HG03045 (cell line): ENCODE results near the gene CDK9.
"Not testable (repeated sequence)": the region's sequence is repeated elsewhere in the genome, so short reads cannot be mapped to it uniquely, and the experiment has no call there.

ENCODE experiments used
- ATAC-seq: cut with Tn5 transposase; IDR thresholded peaks from one replicate; pipeline ENCODE4 v1.9.1; 2021; ENCODE audit warnings: mild to moderate bottlenecking, moderate library complexity; ENCODE audit not compliant: unreplicated experiment

Gene CDK9

GRCh38 chr9:127817881-127818434 is 32.1 kb downstream of the CDK9 start:
- ATAC-seq: no peak

DNA sequence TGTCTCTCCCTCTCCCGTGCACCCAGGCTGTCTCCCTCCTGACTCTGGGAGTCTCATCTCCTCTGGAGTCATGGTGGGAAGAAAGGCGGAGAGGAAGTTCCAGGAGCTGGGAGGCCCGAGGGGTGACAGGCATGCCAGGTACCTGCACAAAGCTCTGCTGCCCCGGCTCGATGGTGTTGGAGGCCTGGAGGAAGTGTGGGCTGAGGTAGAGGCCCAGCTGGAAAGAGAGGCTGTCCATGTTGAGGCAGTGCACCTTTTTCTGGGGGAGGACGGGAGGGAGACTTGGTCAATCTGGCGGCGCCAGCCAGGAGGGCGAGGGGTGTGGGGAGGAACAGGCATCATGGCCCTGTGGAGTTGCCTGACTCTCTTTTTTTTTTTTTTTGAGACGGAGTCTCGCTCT is 32.7 kb downstream of the CDK9 start:
- no peak for ATAC-seq

GRCh38 chr9:127822108-127822507 is 36.3 kb downstream of the CDK9 start:
- ATAC-seq: no peak

DNA sequence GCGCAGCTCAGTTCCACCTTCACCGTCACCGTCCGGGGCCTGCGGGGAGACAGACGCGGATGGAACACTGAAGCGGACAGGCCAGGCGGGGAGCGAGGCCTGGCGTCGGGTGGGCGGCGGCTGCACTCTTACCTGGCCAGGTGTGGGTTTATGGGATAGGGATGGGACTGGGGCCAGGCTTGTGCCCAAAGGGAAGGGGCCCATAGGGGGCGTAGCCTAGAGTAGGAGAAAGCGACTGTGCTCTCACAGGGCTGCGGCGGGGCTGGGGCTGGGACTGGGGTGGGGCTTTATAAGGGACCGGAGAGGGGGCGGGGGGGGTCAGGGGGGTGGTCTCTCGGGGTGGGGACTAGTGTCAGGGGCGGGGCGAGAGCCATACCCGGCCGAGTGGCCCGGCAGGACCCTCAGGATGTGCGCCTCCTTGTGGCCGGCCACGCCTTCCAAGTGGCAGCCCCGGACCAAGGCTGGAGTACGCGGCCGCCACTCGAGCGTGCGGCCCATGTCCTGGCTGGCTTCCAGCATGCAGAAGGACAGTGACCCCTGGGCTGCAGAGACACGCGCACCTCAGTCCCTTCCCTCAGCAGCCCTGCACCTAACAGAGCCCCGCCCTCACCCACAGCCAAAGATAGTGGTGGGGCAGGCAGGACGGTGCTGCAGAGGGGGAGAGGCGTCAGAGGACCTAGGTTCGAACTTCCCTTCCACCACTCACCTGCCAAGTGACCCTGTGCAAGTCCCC is 39.7 kb downstream of the CDK9 start:
- ATAC-seq: no peak

GRCh38 chr9:127826253-127826913 is 40.5 kb downstream of the CDK9 start:
- ATAC-seq: no peak

DNA sequence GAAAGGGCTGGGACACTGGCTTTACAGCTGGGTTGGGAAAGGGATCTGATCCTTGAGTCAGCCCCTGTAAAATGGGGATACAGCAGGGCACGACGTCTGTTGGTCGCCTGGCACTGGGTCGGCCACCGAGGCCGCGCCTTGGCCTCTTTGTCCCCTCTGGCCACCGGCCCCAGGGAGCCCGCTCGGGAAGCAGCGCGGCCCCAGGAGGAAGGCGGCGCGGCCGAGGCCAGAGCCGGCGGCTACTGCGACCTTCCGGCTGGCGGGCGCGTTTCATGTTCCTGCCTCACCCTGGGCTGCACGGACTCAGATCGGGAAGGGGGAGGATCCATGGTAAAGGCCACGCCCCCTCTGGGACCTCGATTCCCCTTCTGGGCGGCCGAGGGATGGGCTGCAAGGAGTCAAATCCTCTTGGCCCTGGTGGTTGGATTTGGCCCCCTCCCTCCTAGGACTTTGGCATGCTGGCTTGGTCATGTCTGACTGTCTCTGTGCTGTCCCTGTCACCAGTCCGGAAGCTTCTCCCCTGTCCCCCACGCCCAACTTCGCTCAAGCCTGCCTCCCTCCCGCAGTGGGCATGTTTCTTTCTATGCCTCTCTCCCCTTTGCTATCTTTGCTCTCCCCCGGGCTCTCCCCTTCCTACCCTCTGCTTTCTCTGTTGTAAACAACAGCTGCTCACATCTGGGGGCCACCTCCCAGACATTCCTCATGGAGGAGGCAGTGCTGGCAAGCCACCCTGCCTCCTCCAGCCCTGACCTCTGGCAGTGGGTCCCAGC is 42.6 kb downstream of the CDK9 start:
- no peak for ATAC-seq

DNA sequence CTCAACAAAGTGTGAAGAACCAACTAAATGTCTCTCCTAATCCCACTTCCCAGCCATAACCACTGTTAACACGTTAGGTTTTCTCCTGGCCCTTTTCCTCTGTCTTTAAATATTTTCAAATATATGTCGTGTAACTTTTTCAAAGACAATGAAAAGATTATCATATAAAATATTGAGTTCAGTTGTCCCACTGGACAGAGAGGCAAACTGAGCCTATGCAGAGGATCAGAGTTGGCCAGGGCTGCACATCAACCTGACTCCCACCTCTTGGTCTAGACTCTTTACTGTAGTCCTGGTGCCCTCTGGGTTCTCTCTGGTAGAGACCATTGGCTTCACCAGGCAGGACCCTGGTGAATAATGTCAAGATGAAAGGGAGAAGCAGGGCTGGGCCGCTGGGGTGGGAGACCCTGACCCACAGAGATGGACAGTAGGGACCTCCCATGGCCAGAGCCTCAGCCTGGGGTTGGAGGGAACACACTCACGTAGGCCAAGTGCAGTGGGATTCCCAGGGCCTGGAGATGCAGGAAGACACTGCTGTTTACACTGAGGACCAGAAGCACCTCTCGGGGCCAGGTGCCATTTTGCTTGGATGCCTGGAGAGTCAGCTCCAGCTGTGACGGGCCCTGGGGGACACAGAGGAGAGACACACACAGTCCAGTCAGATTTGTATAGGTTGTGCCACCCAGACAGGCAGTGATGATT is 43.5 kb downstream of the CDK9 start:
- ATAC-seq: no peak

- ATAC-seq: no peak
Observed at GRCh38 chr9:127832248-127832647, 46.4 kb downstream of the CDK9 start.

- no peak for ATAC-seq
Observed at GRCh38 chr9:127833555-127833954, 47.7 kb downstream of the CDK9 start.

DNA sequence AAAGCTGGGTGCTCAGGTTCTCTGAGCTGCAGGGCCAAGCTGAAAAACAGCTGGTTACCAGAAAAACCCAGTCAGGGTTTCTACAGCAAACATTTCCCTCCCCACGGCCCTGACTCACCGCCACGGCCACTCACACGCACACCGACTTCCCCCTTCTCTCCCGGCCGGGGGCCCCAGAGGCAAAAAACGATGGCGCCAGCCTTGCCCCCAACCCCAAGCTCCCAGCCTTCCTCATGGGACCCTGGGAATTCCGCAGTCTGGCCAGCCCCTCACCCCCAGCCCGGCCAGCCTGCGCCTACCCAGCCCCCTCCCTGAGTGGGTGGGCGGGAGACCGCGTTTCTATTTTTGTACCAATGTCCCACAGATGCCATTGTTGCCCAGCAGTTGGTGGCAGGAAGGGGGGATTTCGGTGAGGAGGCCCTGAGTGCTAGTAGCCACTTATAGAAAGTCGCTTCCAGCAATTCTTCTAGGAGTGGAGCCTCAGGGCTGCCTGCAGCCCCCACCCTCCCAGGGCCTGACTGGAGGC is 50.2 kb downstream of the CDK9 start:
- no peak for ATAC-seq

DNA sequence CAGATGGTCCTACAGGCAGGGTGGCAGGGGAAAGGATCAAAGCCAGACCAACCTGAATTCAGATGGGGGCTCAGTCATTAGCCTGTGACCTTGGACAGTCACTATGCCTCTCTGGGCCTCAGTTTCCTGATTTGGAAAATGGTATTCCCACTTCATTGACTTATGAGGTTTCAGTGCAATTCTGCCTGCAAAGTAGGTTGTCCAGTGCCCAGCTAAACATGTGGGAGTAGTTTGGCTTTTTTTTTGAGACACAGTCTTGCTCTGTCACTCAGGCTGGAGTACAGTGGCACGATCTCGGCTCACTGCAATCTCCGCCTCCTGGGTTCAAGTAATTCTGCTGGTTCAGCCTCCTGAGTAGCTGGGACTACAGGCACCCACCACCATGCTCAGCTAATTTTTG is 50.7 kb downstream of the CDK9 start:
- ATAC-seq: not testable (repeated sequence)

DNA sequence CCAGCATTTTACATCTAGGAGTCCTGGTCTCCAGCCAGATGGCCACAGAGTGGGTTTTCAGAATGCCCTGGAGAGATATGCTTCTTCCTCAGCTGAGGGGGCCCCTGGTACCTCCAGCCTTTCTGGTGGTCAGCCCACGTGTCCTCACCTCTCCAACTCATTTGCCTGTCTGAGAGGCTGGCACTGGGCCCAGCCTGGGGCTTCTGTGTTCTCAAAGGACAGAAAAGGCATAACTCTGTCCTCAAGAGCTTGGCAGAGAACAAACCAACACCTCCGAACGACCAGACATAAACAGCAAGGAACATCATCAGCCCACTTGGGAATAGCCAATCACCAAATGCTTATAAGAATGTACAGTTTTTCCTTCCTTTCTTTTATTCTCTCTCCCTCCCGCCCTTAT is 51.5 kb downstream of the CDK9 start:
- ATAC-seq: no peak

- no peak for ATAC-seq
Observed at GRCh38 chr9:127838375-127839078, 52.7 kb downstream of the CDK9 start.
